ENCODE data around the gene AEN.

DNA sequence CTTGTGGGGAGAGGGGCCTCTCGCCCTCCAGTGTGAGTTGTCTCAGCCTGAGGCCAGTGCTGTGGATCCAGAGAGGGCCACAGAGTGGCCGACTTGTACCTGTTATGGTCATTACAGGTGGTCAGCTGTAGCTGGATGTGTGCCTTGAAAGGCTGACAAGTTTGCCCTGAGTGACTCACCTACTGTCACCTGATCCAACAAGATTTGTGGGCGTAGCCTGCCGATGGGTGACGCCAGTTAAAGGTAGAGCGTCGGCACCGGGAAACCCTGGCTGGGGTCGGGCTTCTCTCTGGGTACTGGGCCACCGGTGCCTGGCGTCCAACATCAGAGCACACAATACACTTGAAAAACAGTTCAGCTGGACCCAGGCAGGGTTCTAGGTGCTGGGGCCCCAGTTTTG lies 14.9 kb downstream of the AEN start:
- TF ChIP-seq EZH2phosphoT487 (IDR thresholded peaks at IDR 0.05; ENCODE audit: insufficient read depth, low read depth) (no peak), EZH2 (IDR thresholded peaks at IDR 0.05; ENCODE audit: insufficient read depth, poor library complexity, severe bottlenecking) (no peak)

Data from GM23248 (cell line).